ENCODE measurements around the gene SLIT2.

SLIT2 gene

GRCh38 chr4:20254511-20255250, 3.0 kb downstream of the SLIT2 start:
- no peak for FAIRE-seq
- DNase-seq (ENCODE audit: insufficient read length, low spot score) = no peak
- TF ChIP-seq CTCF (IDR thresholded peaks at IDR 0.05; ENCODE audit: insufficient read depth, missing control alignments) = no peak

- DNase-seq (ENCODE audit: insufficient read length, low spot score) (no peak), FAIRE-seq (no peak)
- no peak for TF ChIP-seq CTCF (IDR thresholded peaks at IDR 0.05; ENCODE audit: insufficient read depth, missing control alignments)
These were observed 3.5 kb downstream of the SLIT2 start for GRCh38 chr4:20255251-20255586.

- no peak for FAIRE-seq
- no peak for TF ChIP-seq CTCF (IDR thresholded peaks at IDR 0.05; ENCODE audit: insufficient read depth, missing control alignments)
- no peak for DNase-seq (ENCODE audit: insufficient read length, low spot score)
These were observed 4.1 kb downstream of the SLIT2 start for GRCh38 chr4:20255823-20256222.

GRCh38 chr4:20256381-20256881, 4.7 kb downstream of the SLIT2 start:
- FAIRE-seq = no peak
- DNase-seq (ENCODE audit: insufficient read length, low spot score) = no peak
- no peak for TF ChIP-seq CTCF (IDR thresholded peaks at IDR 0.05; ENCODE audit: insufficient read depth, missing control alignments)

- no peak for FAIRE-seq
- no peak for TF ChIP-seq CTCF (IDR thresholded peaks at IDR 0.05; ENCODE audit: insufficient read depth, missing control alignments)
These were observed 8.0 kb downstream of the SLIT2 start for GRCh38 chr4:20259707-20260106.

GRCh38 chr4:20260821-20261220, 9.1 kb downstream of the SLIT2 start:
- no peak for TF ChIP-seq CTCF (IDR thresholded peaks at IDR 0.05; ENCODE audit: insufficient read depth, missing control alignments)
- no peak for FAIRE-seq
- no peak for DNase-seq (ENCODE audit: insufficient read length, low spot score)

More at GRCh38 chr4:20259707-20260106, 8.0 kb downstream of the SLIT2 start:
- DNase-seq (ENCODE audit: insufficient read length, low spot score) = no peak

- DNase-seq (ENCODE audit: insufficient read length, low spot score) (no peak), FAIRE-seq (no peak)
- TF ChIP-seq CTCF (IDR thresholded peaks at IDR 0.05; ENCODE audit: insufficient read depth, missing control alignments) = no peak
These were observed 10.5 kb downstream of the SLIT2 start for GRCh38 chr4:20262221-20262620.

Data from D721Med (cell line).